Measurements from ENCODE around the gene ACBD4.

GRCh38 chr17:45123076-45123770 lies 12.3 kb upstream of the ACBD4 start:
- TF ChIP-seq CTCF (IDR thresholded peaks at IDR 0.05 in 4 of 5, conservative IDR thresholded peaks at IDR 0.05 in 1 of 5) (no peak), POLR2A (IDR thresholded peaks at IDR 0.05) (no peak)

Data from gastrocnemius medialis (tissue), 4 donors.